ENCODE results near the gene RAB13. TPM values are rescaled to one million over a fixed set of nuclear protein-coding genes. Genes with fewer than 3 reads are reported as not detected.
A peak's percentile ranks its signal among the peaks of the same experiment; 100 is the strongest.

RAB13 gene
- total and polyA plus RNA-seq, 2 of the 13 experiments (the other 11 are each of a cell fraction or from before 2014, with no cell fraction given) = 15.9 to 24.7 TPM

DNA sequence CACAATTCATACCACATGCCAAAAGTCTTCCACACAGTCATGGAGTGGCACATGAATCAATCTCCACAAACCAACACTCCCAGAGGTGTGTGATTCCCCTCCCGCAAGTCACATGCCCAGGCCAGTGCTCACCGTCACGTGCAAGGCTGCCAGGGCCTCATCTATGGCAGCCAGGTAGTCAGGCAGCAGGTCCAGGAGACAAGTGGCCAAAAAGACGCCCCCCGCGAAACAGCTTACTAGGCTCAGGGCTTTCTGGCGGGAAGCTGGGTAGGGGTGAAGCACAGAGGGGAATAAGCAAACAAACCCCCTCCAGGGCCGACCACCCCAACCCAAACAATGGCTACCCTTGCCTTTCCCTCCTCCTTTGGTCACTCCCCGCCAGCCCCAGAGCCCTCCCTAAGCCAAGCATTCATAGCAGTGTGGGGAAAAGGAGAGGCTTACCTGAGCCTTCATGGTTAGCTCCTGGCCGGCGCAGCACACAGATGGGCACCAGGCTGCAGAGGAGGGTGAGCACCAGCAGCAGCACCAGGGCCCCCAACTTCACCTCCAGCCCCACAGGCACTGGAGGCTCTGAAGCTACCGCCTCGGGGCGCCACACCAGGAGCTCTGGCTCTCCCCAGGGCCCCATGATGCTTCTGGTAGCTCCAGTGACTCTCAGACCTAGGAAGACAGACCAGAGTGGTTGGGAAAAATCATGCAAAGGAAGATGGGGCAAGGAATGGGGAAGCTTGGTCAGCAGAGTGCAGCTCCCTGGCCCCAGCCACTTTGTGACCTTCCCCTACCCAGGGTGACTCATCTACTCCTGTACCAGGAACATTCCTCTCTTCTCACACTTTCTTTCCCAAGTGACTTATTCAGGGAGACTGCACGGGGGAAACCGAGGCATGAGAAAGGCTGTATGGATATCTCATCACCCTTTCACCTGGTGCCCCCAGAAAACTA, 23.8 kb downstream of the RAB13 start (continued):
- TF ChIP-seq ZNF646 (CRISPR knock-in tag; IDR thresholded peaks at IDR 0.05) (no peak), ZNF776 (CRISPR knock-in tag; IDR thresholded peaks at IDR 0.05) (no peak), CEBPB (IDR thresholded peaks at IDR 0.05; ENCODE audit: borderline replicate concordance, low read depth, low read length) (no peak), EP300 (IDR thresholded peaks at IDR 0.05; ENCODE audit: low read depth in 2 of 2, low read length in 2 of 2) (no peak), EP300 (CRISPR knock-in tag; IDR thresholded peaks at IDR 0.05; ENCODE audit: borderline replicate concordance) (no peak), ZEB1 (IDR thresholded peaks at IDR 0.05; ENCODE audit: insufficient replicate concordance, low read depth) (no peak), RAD51 (IDR thresholded peaks at IDR 0.05; ENCODE audit: borderline replicate concordance) (no peak), AGO2 (optimal IDR thresholded peaks at IDR 0.05; ENCODE audit: low read depth, low read length) (no peak), ZNF260 (CRISPR knock-in tag; IDR thresholded peaks at IDR 0.05; ENCODE audit: borderline replicate concordance, low read depth) (no peak), FOSL2 (CRISPR knock-in tag; IDR thresholded peaks at IDR 0.05) (peak; percentile 83), ZSCAN25 (CRISPR knock-in tag; IDR thresholded peaks at IDR 0.05) (peak; percentile 70; the same call in 1 of the 2 replicates), HIC2 (CRISPR knock-in tag; IDR thresholded peaks at IDR 0.05; ENCODE audit: low read depth) (no peak)
- TF ChIP-seq, protein P1, sequence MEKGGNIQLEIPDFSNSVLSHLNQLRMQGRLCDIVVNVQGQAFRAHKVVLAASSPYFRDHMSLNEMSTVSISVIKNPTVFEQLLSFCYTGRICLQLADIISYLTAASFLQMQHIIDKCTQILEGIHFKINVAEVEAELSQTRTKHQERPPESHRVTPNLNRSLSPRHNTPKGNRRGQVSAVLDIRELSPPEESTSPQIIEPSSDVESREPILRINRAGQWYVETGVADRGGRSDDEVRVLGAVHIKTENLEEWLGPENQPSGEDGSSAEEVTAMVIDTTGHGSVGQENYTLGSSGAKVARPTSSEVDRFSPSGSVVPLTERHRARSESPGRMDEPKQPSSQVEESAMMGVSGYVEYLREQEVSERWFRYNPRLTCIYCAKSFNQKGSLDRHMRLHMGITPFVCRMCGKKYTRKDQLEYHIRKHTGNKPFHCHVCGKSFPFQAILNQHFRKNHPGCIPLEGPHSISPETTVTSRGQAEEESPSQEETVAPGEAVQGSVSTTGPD (CRISPR knock-in tag; IDR thresholded peaks at IDR 0.05) = no peak
- TF ChIP-seq, protein P2, sequence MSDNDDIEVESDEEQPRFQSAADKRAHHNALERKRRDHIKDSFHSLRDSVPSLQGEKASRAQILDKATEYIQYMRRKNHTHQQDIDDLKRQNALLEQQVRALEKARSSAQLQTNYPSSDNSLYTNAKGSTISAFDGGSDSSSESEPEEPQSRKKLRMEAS (IDR thresholded peaks at IDR 0.05) = peak; percentile 20; the same call in 1 of the 2 replicates
